ENCODE measurements around the gene RRP8.

The RRP8 gene

GRCh38 chr11:6623391-6624363 lies 20.3 kb upstream of the RRP8 start:
- Histone ChIP-seq H2AFZ (ENCODE audit: low read length, unreplicated experiment) (no peak overlapping the region), H3K27me3 (ENCODE audit: insufficient read depth, low read length) (no peaks in the 10 kb centered on the region), H3K27ac (ENCODE audit: low read depth, low read length) (no peak overlapping the region), H3K79me2 (ENCODE audit: control insufficient read depth, insufficient read depth, low read length, unreplicated experiment) (peaks cover 4% of the 10 kb centered on the region), H3K4me1 (ENCODE audit: control insufficient read depth, insufficient read depth, low read length, unreplicated experiment) (peaks cover 8% of the 10 kb centered on the region), H3K36me3 (ENCODE audit: insufficient read depth, low read length) (no peaks in the 10 kb centered on the region), H3K4me3 (ENCODE audit: low read depth, low read length) (no peak overlapping the region)

GRCh38 chr11:6622261-6623171 lies 19.1 kb upstream of the RRP8 start:
- H3K4me1 ChIP-seq (ENCODE audit: control insufficient read depth, insufficient read depth, low read length, unreplicated experiment) = peaks cover 12% of the 10 kb centered on the region
- H3K4me3 ChIP-seq (ENCODE audit: low read depth, low read length) = no peak overlapping the region
- peaks cover 14% of the 10 kb centered on the region for H3K79me2 ChIP-seq (ENCODE audit: control insufficient read depth, insufficient read depth, low read length, unreplicated experiment)
- H3K36me3 ChIP-seq (ENCODE audit: insufficient read depth, low read length) = no peaks in the 10 kb centered on the region
- H3K27me3 ChIP-seq (ENCODE audit: insufficient read depth, low read length) = no peaks in the 10 kb centered on the region
- H3K27ac ChIP-seq (ENCODE audit: low read depth, low read length) = no peak overlapping the region
- no peak overlapping the region for H2AFZ ChIP-seq (ENCODE audit: low read length, unreplicated experiment)

GRCh38 chr11:6621711-6622211 lies 18.3 kb upstream of the RRP8 start:
- H3K79me2 ChIP-seq (ENCODE audit: control insufficient read depth, insufficient read depth, low read length, unreplicated experiment) = peaks cover 22% of the 10 kb centered on the region
- no peak overlapping the region for H3K27ac ChIP-seq (ENCODE audit: low read depth, low read length)
- no peak overlapping the region for H2AFZ ChIP-seq (ENCODE audit: low read length, unreplicated experiment)
- H3K36me3 ChIP-seq (ENCODE audit: insufficient read depth, low read length) = no peaks in the 10 kb centered on the region
- no peak overlapping the region for H3K4me3 ChIP-seq (ENCODE audit: low read depth, low read length)
- H3K27me3 ChIP-seq (ENCODE audit: insufficient read depth, low read length) = no peaks in the 10 kb centered on the region
- H3K4me1 ChIP-seq (ENCODE audit: control insufficient read depth, insufficient read depth, low read length, unreplicated experiment) = peaks cover 20% of the 10 kb centered on the region

- no peak overlapping the region for H3K27ac ChIP-seq (ENCODE audit: low read depth, low read length)
- H2AFZ ChIP-seq (ENCODE audit: low read length, unreplicated experiment) = no peak overlapping the region
- peaks cover 5% of the 10 kb centered on the region; the same call in 1 of the 2 replicates for H3K36me3 ChIP-seq (ENCODE audit: insufficient read depth, low read length)
- no peak overlapping the region for H3K4me3 ChIP-seq (ENCODE audit: low read depth, low read length)
- no peaks in the 10 kb centered on the region for H3K27me3 ChIP-seq (ENCODE audit: insufficient read depth, low read length)
- peaks cover 27% of the 10 kb centered on the region for H3K4me1 ChIP-seq (ENCODE audit: control insufficient read depth, insufficient read depth, low read length, unreplicated experiment)
- peaks cover 25% of the 10 kb centered on the region for H3K79me2 ChIP-seq (ENCODE audit: control insufficient read depth, insufficient read depth, low read length, unreplicated experiment)
Observed at GRCh38 chr11:6620636-6621035, 17.2 kb upstream of the RRP8 start.

- H3K27ac ChIP-seq (ENCODE audit: low read depth, low read length) = peak within 1 kb of the TSS; percentile 62
- H2AFZ ChIP-seq (ENCODE audit: low read length, unreplicated experiment) = peak within 1 kb of the TSS; percentile 71
- peaks cover 27% of the 10 kb centered on the region for H3K4me1 ChIP-seq (ENCODE audit: control insufficient read depth, insufficient read depth, low read length, unreplicated experiment)
- no peaks in the 10 kb centered on the region for H3K27me3 ChIP-seq (ENCODE audit: insufficient read depth, low read length)
- H3K36me3 ChIP-seq (ENCODE audit: insufficient read depth, low read length) = peaks cover 13% of the 10 kb centered on the region; the same call in 1 of the 2 replicates
- peaks cover 25% of the 10 kb centered on the region for H3K79me2 ChIP-seq (ENCODE audit: control insufficient read depth, insufficient read depth, low read length, unreplicated experiment)
- H3K4me3 ChIP-seq (ENCODE audit: low read depth, low read length) = peak within 1 kb of the TSS; percentile 88
Observed at GRCh38 chr11:6619004-6619745, 15.8 kb upstream of the RRP8 start, which contains the start of gene TPP1. Gene TPP1 (minus strand): TSS chr11:6619422. CDS start chr11:6619400, 22 bp downstream.

- Histone ChIP-seq H2AFZ (ENCODE audit: low read length, unreplicated experiment) (no peak overlapping the region), H3K4me1 (ENCODE audit: control insufficient read depth, insufficient read depth, low read length, unreplicated experiment) (peaks cover 28% of the 10 kb centered on the region), H3K27ac (ENCODE audit: low read depth, low read length) (peak overlapping the region; percentile 62), H3K79me2 (ENCODE audit: control insufficient read depth, insufficient read depth, low read length, unreplicated experiment) (peaks cover 25% of the 10 kb centered on the region), H3K4me3 (ENCODE audit: low read depth, low read length) (peak overlapping the region; percentile 88), H3K36me3 (ENCODE audit: insufficient read depth, low read length) (peaks cover 20% of the 10 kb centered on the region; the same call in 1 of the 2 replicates), H3K27me3 (ENCODE audit: insufficient read depth, low read length) (no peaks in the 10 kb centered on the region)
Observed at GRCh38 chr11:6618117-6619003, 14.9 kb upstream of the RRP8 start.

- Histone ChIP-seq H3K27me3 (ENCODE audit: insufficient read depth, low read length) (no peaks in the 10 kb centered on the region), H3K27ac (ENCODE audit: low read depth, low read length) (peak overlapping the region; percentile 62), H3K4me3 (ENCODE audit: low read depth, low read length) (peak overlapping the region; percentile 88), H2AFZ (ENCODE audit: low read length, unreplicated experiment) (no peak overlapping the region), H3K79me2 (ENCODE audit: control insufficient read depth, insufficient read depth, low read length, unreplicated experiment) (peaks cover 27% of the 10 kb centered on the region), H3K4me1 (ENCODE audit: control insufficient read depth, insufficient read depth, low read length, unreplicated experiment) (peaks cover 38% of the 10 kb centered on the region), H3K36me3 (ENCODE audit: insufficient read depth, low read length) (peaks cover 20% of the 10 kb centered on the region; the same call in 1 of the 2 replicates)
Observed at GRCh38 chr11:6617315-6617781, 13.9 kb upstream of the RRP8 start.

- Histone ChIP-seq H3K27ac (ENCODE audit: low read depth, low read length) (peak overlapping the region; percentile 28), H3K4me3 (ENCODE audit: low read depth, low read length) (peak overlapping the region; percentile 88; the same call in 1 of the 2 replicates), H3K36me3 (ENCODE audit: insufficient read depth, low read length) (peaks cover 20% of the 10 kb centered on the region; the same call in 1 of the 2 replicates), H2AFZ (ENCODE audit: low read length, unreplicated experiment) (no peak overlapping the region), H3K27me3 (ENCODE audit: insufficient read depth, low read length) (no peaks in the 10 kb centered on the region), H3K79me2 (ENCODE audit: control insufficient read depth, insufficient read depth, low read length, unreplicated experiment) (peaks cover 27% of the 10 kb centered on the region), H3K4me1 (ENCODE audit: control insufficient read depth, insufficient read depth, low read length, unreplicated experiment) (peaks cover 38% of the 10 kb centered on the region)
Observed at GRCh38 chr11:6616596-6617250, 13.3 kb upstream of the RRP8 start.

Measured in ACC112 (cell line).